Measurements from ENCODE around the gene RELB.
"Not testable (repeated sequence)": the region's sequence is repeated elsewhere in the genome, so short reads cannot be mapped to it uniquely, and the experiment has no call there.

RELB gene

DNA sequence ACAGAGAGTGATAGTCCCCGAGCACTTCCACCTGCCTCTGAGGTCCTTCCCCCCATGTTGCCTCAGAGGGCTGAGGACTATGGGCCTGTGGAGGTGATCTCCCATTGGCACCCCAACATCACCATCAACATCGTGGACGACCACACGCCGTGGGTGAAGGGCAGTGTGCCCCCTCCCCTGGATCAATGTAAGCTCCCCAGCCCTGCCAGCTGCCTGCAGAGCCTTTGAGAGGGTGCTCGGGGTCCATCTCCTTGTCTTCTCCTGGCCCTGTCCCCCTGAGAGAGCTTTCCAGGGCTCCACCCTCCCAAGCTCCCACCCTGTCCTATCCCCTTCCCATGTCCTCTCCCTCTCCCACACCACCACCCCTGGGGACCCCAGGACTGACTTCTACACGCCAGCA lies 14.9 kb upstream of the RELB start:
- DNase-seq (ENCODE audit: low read depth in 2 of 2), result no peak

DNA sequence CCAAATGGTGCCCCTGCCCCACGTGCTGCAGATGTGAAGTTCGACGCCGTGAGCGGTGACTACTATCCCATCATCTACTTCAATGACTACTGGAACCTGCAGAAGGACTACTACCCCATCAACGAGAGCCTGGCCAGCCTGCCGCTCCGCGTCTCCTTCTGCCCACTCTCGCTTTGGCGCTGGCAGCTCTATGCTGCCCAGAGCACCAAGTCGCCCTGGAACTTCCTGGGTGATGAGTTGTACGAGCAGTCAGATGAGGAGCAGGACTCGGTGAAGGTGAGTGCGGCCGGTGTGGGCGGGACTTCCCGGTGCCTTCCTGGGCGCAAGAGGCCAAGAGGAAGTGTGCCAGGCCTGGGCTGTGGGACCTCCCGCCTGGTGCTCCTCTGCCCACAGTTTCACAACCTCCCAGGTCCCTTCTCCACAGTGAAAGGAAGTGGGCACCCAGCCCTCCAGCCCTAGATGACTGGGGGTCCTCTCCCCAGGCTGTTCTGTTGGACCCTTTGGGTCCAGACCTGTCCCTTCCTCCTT lies 14.1 kb upstream of the RELB start:
- no peak for DNase-seq (ENCODE audit: low read depth in 2 of 2)

DNA sequence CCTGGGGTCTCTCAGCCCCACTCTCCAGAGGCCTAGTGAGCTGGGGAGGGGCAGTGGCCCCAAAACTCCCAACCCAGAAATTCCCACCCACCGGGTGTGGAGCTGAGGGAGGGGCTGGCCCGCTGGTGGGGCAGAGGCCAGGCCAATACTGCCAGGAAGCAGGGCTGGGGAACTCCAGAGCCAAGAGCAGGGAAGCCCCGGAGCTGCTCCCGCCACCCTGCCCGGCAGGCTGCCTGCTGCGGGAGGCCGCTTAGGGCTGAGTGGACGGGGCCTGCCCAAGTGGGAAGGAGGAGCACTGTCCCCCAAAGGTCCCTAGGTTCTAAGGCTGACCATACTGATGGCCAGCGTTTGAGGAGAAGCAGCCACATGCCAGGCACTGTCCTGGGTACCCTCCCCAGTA lies 13.0 kb upstream of the RELB start:
- DNase-seq (ENCODE audit: low read depth in 2 of 2), result no peak

DNA sequence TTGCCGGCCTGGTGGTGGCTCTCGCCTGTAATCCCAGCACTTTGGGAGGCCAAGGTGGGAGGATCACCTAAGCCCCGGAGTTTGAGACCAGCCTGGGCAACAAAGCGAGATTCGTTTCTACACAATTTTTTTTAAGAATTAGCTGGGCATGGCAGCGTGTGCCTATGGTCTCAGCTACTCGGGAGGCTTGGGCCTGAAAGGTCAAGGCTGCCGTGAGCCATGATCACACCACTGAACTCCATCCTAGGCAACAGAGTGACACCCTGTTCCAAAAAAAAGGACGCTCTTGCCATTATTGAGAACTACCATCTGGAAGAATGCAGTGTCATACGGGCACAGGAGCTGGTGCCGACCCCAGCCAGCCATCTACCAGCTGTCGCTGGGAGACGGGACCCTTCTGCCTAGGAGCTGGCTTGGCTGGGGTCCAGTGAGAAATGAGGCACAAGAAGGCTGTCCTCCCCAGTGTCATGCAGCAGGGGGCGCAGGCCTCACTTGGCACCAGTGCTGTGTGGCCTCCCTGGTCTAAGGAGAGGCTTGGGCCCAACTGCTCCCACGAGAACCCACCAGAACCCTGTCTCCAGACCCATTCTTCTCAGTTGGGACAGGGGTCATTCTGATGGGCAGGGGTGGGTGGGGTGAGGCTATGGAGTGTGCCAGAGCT lies 12.2 kb upstream of the RELB start:
- peak; percentile 30 to 33 for DNase-seq (ENCODE audit: low read depth in 2 of 2)

DNA sequence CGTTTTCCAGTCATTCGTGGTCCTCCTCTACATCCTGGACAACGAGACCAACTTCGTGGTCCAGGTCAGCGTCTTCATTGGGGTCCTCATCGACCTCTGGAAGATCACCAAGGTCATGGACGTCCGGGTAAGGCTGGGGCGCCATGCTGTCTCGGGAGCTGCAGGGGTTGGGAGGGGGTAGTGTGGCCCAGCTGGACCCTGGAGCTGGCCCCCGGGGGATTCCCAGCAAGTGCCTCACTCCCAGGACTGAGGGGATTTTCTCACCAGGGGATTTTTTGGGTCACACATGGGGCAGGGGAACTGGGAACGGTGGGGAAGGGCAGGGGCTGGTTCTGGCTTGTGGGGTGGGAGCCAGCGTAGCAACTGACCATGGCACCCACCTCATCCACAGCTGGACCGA lies 10.8 kb upstream of the RELB start:
- no peak for DNase-seq (ENCODE audit: low read depth in 2 of 2)

DNA sequence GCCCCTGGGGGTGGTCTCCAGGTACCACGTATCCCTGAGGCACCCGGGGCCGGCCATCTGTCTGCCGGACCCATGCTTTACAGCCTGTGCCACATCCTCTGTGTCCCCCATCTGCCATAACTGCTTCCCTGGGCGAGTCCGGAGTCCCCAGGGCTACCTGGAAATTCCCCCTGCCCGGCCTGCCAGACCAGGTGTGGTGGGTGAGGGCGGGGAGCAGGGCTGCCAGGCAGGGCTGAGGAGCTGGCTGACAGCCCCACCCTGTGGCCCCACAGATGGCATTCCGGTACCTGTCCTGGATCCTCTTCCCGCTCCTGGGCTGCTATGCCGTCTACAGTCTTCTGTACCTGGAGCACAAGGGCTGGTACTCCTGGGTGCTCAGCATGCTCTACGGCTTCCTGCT lies 10.3 kb upstream of the RELB start:
- no peak for DNase-seq (ENCODE audit: low read depth in 2 of 2)

DNA sequence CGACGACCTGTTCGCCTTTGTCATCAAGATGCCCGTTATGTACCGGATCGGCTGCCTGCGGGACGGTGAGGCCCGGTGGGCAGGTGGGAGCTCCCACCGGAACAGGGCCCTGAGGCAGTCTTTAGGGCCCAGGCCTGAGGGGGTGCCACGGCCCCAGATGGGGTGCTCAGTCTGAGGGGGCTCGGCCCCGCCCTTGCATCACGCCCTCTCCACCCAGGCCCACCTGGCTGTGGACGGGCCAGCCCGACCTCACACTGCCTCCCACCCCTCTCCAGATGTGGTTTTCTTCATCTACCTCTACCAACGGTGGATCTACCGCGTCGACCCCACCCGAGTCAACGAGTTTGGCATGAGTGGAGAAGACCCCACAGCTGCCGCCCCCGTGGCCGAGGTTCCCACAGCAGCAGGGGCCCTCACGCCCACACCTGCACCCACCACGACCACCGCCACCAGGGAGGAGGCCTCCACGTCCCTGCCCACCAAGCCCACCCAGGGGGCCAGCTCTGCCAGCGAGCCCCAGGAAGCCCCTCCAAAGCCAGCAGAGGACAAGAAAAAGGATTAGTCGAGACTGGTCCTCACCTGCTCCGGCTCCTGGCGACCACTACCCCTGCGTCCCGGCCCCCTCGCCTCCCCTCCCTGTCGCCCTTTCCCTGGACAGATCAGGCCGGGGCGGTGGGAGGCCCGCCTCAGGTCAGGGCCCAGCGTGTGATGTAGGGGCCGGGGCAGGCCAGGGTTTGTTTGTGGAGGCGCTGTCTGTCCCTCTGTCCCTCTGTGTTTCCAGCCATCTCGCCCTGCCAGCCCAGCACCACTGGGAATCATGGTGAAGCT lies 8.7 kb upstream of the RELB start:
- DNase-seq (ENCODE audit: low read depth in 2 of 2), result no peak

DNA sequence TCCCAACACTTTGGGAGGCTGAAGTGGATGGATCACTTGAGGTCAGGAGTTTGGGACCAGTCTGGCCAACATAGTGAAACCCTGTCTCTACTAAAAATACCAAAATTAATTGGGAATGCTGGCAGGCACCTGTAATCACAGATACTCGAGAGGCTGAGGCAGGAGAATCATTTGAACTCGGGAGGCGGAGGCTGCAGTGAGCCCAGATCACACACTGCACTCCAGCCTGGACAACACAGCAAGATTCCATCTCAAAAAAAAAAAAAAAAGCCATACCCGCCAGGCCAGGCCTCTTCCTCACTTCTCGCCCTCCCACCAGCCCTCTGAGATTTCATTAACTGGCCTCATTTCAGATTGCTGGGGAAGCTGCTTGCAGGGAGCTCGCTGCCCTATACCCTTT lies 7.7 kb upstream of the RELB start:
- no peak for DNase-seq (ENCODE audit: low read depth in 2 of 2)

DNA sequence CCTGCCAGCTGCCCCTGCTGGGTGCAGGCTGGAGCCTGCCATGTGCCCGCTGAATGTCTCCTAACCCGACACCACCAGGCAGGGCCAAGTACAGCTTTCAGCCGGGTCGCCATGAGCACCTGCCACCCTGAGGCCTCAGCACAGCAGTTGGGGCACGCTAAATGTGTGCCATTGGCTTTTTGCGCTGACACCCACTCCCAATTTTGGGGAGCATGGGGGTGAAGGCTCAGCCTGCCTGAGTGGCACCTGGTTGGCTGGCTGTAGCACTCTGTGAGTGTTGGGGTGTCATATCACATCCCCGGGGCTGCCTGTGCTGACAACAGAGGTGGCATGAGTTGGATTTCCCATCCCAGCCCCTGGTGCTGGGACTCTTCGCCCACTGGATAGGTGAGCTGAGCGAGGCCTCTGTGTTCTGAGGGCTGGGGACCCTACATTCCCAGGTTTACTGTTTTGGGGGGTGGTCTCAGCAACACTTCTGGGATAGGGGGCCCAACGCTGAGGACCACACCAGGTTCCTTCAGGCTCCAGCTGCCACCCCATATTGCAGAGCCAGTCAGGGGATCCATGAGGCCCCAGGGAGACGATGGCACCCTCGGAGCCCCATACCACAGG lies 7.2 kb upstream of the RELB start:
- no peak for DNase-seq (ENCODE audit: low read depth in 2 of 2)

DNA sequence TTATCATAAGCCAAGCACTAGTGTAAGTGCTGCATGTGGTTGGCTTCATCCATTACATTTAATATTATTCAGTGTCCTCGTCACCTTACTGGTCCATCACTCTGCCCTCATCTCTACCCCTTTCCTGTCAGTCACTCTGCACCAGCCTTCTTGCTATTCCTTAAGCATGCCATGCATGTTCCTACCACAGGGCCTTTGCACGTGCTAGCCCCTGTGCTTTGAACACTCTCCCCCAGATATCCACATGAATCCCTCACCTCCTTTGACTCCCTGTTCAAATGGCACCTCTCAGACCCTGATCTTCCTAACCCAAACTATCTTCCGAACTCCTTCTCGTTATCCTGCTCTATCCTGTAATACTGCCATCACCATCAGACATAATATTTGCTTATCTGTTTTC lies 3.2 kb upstream of the RELB start:
- no peak for DNase-seq (ENCODE audit: low read depth in 2 of 2)

DNA sequence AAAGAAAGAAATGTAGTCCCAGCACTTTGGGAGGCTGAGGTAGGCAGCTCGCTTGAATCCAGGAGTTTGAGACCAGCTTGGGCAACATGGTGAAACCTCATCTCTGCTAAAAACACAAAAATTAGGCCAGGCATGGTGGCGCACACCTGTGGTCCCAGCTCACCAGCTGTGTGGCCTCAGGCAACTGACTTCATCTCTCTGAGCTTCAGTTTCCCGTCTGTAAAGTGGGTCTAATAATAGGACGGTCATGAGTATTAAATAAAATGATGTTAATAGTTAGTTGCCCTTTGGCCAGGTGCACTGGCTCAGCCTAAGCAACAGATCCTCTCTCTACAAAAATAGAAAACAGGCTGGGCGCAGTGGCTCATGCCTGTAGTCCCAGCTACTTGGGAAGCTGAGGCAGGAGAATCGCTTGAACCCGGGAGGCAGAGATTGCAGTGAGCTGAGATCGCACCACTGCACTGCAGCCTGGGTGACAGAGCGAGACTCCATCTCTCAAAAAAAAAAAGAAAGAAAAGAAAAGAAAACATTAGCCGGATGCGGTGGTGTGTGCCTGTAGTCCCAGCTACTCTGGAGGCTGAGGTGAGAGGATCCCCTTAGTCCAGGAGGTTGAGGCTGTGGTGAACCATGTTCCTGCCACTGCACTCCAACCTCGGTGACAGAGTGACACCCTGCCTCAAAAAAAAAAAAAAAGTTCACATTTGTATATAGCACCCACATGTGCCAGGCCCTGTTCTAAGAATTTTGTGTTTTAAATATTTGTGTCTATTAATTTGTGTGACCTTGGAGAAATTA lies 1.9 kb upstream of the RELB start:
- not testable (repeated sequence) for DNase-seq (ENCODE audit: low read depth in 2 of 2)

DNA sequence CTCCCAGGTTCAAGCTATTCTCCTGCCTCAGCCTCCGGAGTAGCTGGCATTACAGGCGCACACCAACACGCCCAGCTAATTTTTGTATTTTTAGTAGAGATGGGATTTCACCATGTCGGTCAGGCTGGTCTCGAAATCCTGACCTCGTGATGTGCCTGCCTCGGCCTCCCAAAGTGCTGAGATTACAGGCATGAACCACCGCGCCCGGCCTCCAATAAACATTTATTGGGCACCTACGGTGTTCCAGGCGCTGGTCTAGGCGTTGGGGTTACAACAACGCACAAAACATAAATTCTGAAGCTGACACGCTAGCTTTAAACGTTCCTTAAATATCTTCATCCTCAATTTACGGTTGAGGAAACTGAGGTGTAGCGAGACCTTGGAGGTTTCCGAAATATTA lies 599 bp upstream of the RELB start:
- DNase-seq (ENCODE audit: low read depth in 2 of 2), result not testable (repeated sequence)

DNA sequence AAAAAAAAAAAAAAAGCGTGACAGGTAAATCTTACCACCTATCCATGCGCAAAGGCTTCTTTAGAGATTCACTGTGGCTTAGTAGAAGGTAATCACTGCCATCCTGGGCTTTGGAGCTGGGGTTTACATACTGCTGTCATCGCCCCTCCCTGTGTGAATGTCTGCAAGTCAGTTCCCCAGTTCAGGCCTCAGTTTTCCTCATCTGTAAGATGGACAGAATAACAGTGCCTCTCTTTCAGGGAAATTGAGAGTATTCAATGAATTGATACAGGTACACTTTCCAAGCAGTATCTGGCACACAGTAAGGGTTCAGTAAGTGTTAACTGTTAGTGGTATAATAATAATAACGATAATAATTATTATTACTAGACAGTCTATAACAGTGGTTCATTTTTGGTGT lies 2.2 kb downstream of the RELB start:
- no peak for DNase-seq (ENCODE audit: low read depth in 2 of 2)

DNA sequence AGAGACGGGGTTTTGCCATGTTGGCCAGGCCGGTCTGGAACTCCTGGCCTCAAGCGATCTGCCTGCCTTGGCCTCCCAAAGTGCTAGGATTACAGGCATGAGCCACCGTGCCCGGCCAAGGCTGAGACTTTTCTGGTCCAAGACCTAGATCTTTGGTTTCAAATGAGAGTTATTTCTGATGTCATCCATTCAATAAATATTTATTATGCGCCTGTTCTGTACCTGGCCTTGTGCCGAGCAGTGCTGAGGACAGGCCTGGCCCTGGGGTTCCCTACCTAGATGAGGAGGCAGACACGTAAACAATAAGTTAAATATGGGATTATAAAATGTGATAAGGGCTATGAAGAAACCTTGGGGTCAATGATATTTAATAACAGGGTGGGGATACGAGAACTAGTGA lies 4.5 kb downstream of the RELB start:
- DNase-seq (ENCODE audit: low read depth in 2 of 2), result no peak

DNA sequence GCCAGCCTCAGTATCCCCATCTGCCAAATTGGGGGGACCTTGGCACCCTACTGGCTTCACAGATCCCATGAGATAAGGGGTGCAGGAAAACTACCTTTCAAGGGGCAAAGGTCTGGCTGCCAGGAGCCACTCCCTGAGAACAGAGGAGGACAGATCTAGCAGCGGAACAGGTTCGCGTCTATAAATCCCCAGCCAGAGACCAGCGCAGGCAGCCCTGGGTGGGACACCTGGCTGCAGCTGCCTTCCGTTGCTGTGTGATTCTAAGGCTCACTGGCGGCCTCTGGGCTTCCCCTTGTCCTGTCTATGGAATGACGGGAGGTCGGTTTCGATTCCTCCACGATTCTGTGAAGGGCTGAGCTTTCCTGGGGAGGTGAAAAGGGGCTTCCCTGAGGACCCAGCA lies 7.3 kb downstream of the RELB start:
- no peak for DNase-seq (ENCODE audit: low read depth in 2 of 2)

DNA sequence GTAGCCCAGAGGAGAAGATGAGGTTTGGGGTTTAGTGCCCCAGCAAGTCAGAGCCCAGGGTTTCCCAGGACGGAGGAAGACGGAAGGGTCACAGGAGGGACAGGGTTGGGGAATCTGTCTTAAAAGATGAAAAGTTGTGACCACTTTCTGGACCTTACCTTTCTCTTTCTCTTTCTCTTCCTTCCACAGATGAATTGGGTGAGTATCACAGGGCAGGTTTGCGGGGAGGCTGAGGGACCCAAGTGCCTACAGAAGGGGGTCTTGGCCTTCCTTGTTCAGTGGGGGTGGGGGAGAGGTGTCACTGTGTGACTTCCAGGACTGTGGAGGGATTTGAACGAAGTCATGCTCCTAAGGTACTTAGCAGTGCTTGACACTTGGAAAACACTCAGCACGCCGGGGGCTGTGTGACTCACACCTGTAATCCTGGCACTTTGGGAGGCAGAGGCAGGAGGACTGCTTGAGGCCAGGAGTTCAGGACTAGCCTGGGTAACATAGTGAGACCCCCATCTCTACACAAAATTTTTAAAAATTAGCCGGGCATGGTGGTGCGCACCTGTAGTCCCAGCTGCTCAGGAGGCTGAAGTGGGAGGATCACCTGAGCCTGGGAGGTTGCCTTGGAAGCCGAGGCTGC lies 8.5 kb downstream of the RELB start:
- no peak for DNase-seq (ENCODE audit: low read depth in 2 of 2)

DNA sequence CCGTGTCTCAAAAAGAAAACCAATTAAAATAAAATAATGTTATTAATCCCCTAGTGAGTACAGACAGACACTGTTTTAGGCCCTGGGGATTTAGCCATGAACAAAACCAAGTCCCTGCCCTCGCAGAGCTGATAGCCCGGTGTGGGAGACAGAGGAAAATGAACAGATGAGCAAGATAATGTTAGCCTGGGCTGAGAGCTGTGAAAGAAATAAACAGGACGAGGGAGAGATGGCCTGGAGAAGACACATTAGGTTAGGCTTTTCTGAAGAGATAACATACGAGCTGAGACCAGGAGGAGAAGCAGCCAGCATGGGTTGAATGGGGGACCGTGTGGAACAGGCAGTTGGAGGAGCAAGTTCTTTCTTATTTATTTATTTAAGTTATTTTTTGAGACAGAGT lies 9.0 kb downstream of the RELB start:
- DNase-seq (ENCODE audit: low read depth in 2 of 2), result no peak

DNA sequence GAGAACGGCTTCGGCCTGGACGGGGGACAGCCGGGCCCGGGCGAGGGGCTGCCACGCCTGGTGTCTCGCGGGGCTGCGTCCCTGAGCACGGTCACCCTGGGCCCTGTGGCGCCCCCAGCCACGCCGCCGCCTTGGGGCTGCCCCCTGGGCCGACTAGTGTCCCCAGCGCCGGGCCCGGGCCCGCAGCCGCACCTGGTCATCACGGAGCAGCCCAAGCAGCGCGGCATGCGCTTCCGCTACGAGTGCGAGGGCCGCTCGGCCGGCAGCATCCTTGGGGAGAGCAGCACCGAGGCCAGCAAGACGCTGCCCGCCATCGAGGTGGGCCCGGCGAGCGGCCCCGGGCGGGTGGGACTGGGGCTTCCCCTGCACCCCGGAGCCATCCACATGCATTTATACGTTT lies 10.7 kb downstream of the RELB start:
- no peak for DNase-seq (ENCODE audit: low read depth in 2 of 2)

DNA sequence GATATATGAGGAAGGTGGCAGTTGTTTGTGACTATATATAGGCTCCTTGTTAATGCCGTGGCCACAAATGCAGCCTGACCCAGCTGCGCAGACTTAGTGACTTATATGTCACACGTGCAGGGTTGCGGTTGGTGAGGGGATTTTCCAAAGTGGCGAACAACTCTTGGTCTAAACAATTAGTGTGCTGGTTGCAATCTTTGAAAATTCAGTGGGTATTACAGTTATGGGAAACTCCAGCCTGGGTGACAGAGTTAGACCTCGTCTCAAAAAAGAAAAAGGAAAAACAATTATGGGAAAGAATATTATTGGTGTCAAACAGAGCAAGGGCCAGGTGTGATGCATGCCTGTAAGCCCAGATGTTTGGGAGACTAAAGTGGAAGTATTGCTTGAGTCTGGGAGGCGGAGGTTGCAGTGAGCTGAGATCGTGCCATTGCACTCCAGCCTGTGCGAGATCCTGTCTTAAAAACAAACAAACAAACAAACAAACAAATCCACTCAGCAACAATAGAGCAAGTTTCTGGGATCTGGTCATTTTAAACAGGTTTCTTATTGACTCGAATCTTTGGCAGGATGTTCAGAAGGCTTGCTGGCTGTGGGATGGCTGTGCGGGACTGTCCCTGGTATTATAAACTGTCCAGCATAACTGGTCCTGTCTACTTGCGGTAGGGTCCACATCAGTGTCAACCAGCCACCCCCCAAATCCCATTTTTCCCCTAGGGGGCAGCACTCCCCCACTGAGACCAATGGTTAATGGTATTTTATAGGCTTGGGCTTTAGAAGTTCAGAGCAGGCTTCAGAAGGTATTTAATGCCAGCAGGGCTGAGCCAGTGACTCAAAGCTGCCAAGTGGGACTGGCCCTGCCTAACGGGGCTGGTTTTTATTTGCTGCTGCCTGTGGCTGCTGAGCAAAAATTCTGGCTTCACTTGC lies 15.4 kb downstream of the RELB start:
- peak; percentile 47 to 48 for DNase-seq (ENCODE audit: low read depth in 2 of 2)

DNA sequence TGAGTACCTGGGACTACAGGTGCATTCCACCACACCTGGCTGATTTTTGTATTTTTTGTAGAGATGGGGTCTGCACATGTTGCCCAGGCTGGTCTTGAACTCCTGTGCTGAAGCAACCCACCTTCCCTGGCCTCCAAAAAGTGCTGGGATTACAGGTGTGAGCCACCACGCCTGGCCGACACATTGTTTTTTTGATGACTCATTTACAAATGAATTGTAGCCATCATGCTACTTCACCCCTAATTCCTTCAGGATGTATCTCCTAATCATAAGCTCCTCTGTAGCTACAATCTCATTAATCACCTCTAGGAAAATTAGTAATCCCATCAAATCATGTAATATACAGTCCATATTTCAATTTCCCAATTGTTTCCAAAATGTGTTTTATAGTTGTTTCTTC lies 17.9 kb downstream of the RELB start:
- DNase-seq (ENCODE audit: low read depth in 2 of 2), result no peak

DNA sequence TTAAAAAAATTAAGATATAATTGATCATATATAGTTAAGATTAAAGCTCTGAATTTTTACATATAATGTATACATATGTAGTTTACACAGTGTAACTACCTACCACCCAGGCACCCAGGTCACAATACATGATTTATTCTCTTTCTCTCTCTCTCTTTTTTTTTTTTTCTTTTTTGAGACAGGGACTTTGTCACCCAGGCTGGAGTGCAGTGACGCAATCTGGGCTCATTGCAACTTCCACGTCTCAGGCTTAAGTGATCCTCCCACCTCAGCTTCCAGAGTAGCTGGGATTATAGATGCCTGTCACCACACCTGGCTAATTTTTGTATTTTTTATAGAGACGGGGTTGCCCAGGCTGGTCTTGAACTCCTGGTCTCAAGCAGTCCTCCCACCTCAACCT lies 18.8 kb downstream of the RELB start:
- DNase-seq (ENCODE audit: low read depth in 2 of 2), result no peak

All from stimulated activated CD8-positive, alpha-beta memory T cell treated with anti-CD3 and anti-CD28 coated beads, Interleukin-15, amount 100 ng/mL, for 4 hours (primary cell).